ENCODE measurements around the gene HMGB2. TPM values are rescaled to one million over a fixed set of nuclear protein-coding genes. Genes with fewer than 3 reads are reported as not detected.

Gene HMGB2
- total RNA-seq, 1 experiment from 2014 or later = 278 TPM

DNA sequence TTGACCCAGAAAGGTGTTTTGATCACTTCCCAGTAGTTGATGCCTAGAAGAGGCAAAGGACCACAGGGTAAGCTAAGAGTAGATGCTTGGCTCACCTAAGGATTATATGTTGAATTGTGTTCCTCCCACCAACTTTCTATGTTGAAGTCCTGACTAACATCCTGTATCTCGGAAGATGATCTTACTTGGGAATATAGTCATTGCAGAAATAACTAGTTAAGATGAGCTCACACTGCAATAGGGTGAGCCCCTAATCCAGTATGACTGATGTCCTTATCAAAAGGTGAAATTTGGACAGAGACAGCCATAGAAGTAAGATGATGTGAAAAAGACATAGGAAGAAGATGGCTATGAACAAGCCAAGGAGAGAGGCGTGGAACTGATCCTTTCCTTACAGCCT, 3.3 kb upstream of the HMGB2 start:
- no peak overlapping the region for H3K18ac ChIP-seq (ENCODE audit: insufficient read length, low read depth, low read length)
- no peak for DNase-seq
- H3K23me2 ChIP-seq (ENCODE audit: insufficient read length, low read depth, low read length, poor library complexity, severe bottlenecking) = peaks cover 8% of the 10 kb centered on the region
- peaks cover 15 to 16% (median 16%) of the 10 kb centered on the region in 3 experiments for H3K36me3 Mint-ChIP-seq (ENCODE audit: insufficient read depth in 1 of 3, low read depth in 3 of 3)
- H2AFZ ChIP-seq (ENCODE audit: low read length) = no peak overlapping the region
- H4K5ac ChIP-seq (ENCODE audit: insufficient read length, low read depth, low read length) = no peak overlapping the region
- H2BK12ac ChIP-seq (ENCODE audit: insufficient read length, low read depth, low read length) = no peak overlapping the region
- H3K23ac ChIP-seq (ENCODE audit: insufficient read length, low read depth, low read length) = no peak overlapping the region
- no peak overlapping the region for H2AK5ac ChIP-seq (ENCODE audit: insufficient read length, low read length)
- H2BK5ac ChIP-seq (ENCODE audit: insufficient read length, low read length) = no peak overlapping the region
- H2BK15ac ChIP-seq (ENCODE audit: low read depth, low read length) = no peak overlapping the region
- no peak overlapping the region for H3T11ph ChIP-seq (ENCODE audit: low read length)
- H3K56ac ChIP-seq (ENCODE audit: insufficient read length, low read depth, low read length) = no peak overlapping the region
- H2BK120ac ChIP-seq (ENCODE audit: low read depth, low read length, poor library complexity, severe bottlenecking) = no peak overlapping the region
- H3K27me3 Mint-ChIP-seq (ENCODE audit: low read depth) = peaks cover 2% of the 10 kb centered on the region; the same call in 1 of the 2 replicates
- no CpG with 5 or more reads among the region's 2 CpGs for WGBS (ENCODE audit: extremely low coverage, insufficient read length, low lambda C conversion rate)
- no peaks in the 10 kb centered on the region for H3K79me1 ChIP-seq (ENCODE audit: insufficient read depth, low read depth, low read length, poor library complexity, severe bottlenecking)
- H3K9me3 ChIP-seq (ENCODE audit: control insufficient read depth, low read depth, low read length) = no peaks in the 10 kb centered on the region
- no peaks in the 10 kb centered on the region for H3K4me1 ChIP-seq (ENCODE audit: insufficient read depth, low read length)
- H2BK20ac ChIP-seq (ENCODE audit: low read depth, low read length, poor library complexity, severe bottlenecking) = no peak overlapping the region
- H3K27ac Mint-ChIP-seq = no peak overlapping the region
- peaks cover 5 to 8% of the 10 kb centered on the region in 2 experiments; a peak in 3 of 5 replicates for H3K9me3 Mint-ChIP-seq
- TF ChIP-seq, protein P1, sequence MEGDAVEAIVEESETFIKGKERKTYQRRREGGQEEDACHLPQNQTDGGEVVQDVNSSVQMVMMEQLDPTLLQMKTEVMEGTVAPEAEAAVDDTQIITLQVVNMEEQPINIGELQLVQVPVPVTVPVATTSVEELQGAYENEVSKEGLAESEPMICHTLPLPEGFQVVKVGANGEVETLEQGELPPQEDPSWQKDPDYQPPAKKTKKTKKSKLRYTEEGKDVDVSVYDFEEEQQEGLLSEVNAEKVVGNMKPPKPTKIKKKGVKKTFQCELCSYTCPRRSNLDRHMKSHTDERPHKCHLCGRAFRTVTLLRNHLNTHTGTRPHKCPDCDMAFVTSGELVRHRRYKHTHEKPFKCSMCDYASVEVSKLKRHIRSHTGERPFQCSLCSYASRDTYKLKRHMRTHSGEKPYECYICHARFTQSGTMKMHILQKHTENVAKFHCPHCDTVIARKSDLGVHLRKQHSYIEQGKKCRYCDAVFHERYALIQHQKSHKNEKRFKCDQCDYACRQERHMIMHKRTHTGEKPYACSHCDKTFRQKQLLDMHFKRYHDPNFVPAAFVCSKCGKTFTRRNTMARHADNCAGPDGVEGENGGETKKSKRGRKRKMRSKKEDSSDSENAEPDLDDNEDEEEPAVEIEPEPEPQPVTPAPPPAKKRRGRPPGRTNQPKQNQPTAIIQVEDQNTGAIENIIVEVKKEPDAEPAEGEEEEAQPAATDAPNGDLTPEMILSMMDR (conservative IDR thresholded peaks at IDR 0.05) = no peak
- no peak overlapping the region for H3K4me2 ChIP-seq (ENCODE audit: insufficient read depth, insufficient read length, low read length)
- H3K9ac ChIP-seq (ENCODE audit: extremely low read depth, insufficient read length, low read length) = no peak overlapping the region
- no peaks in the 10 kb centered on the region for H3K27me3 ChIP-seq (ENCODE audit: insufficient read depth, low read length)
- no peak overlapping the region for H4K91ac ChIP-seq (ENCODE audit: insufficient read length, low read depth, low read length)
- no peak overlapping the region for H3K4me3 Mint-ChIP-seq
- no peak overlapping the region for H4K8ac ChIP-seq (replicated peaks; ENCODE audit: insufficient read length, low read depth, low read length)
- peaks cover 23 to 39% of the 10 kb centered on the region in 2 experiments for H3K4me1 Mint-ChIP-seq
- H3K27ac ChIP-seq (ENCODE audit: insufficient read length, low read depth, low read length) = no peak overlapping the region
- H3K4ac ChIP-seq (ENCODE audit: low read depth, low read length) = no peak overlapping the region
- H3K14ac ChIP-seq (ENCODE audit: insufficient read depth, low read length) = no peak overlapping the region
- H4K20me1 ChIP-seq (ENCODE audit: control insufficient read depth, insufficient read depth, insufficient read length) = no peaks in the 10 kb centered on the region
- H3K79me2 ChIP-seq (ENCODE audit: insufficient read depth, low read length) = peaks cover 6% of the 10 kb centered on the region; the same call in 1 of the 2 replicates

Measured in H9 (cell line).